Subcutaneous abdominal adipose tissue (tissue), 5 donors: ENCODE data around the gene DSG4.

Experiments
- H3K27ac ChIP-seq: one replicate; pipeline ENCODE4 v1.7.0; 2013; ENCODE audit warnings: low read depth, mild to moderate bottlenecking, inconsistent platforms, low read length, moderate library complexity
- H3K27me3 ChIP-seq, 5 donors: one replicate each; pipeline ENCODE4 v1.7.0; 2013; ENCODE audit warnings: low read length in 5 of 5, inconsistent platforms in 1 of 5; ENCODE audit not compliant: control insufficient read depth in 5 of 5, insufficient read depth in 4 of 5
- H3K36me3 ChIP-seq, 5 donors: one replicate each; pipeline ENCODE4 v1.7.0; 2013; ENCODE audit warnings: low read length in 5 of 5; ENCODE audit not compliant: control insufficient read depth in 5 of 5, insufficient read depth in 5 of 5
- H3K4me1 ChIP-seq, 5 donors: one replicate each; pipeline ENCODE4 v1.7.0; 2013; ENCODE audit warnings: low read length in 5 of 5, mild to moderate bottlenecking in 3 of 5, moderate library complexity in 1 of 5; ENCODE audit not compliant: control insufficient read depth in 5 of 5, insufficient read depth in 5 of 5
- H3K4me3 ChIP-seq, 5 donors: one replicate each; pipeline ENCODE4 v1.7.0; 2013; ENCODE audit warnings: low read length in 5 of 5, low read depth in 1 of 5
- H3K9ac ChIP-seq, 5 donors: one replicate each; pipeline ENCODE4 v1.7.0; 2013; ENCODE audit warnings: low read length in 5 of 5, mild to moderate bottlenecking in 4 of 5, moderate library complexity in 3 of 5
- H3K9me3 ChIP-seq, 5 donors: one replicate each; pipeline ENCODE4 v1.7.0; 2013; ENCODE audit warnings: low read length in 5 of 5; ENCODE audit not compliant: control insufficient read depth in 5 of 5
- donor health status: healthy.
- donor health status: healthy.
- donor health status: healthy.
- donor health status: healthy.
- donor health status: healthy.

DSG4 gene

GRCh38 chr18:31403409-31403808 is 26.8 kb downstream of the DSG4 start:
- H3K36me3 ChIP-seq, result no peaks in the 10 kb centered on the region
- peaks cover 0 to 11% (median 3%) of the 10 kb centered on the region in 5 donors for H3K4me1 ChIP-seq
- no peak overlapping the region for H3K9ac ChIP-seq
- no peaks in the 10 kb centered on the region for H3K9me3 ChIP-seq
- no peaks in the 10 kb centered on the region for H3K27me3 ChIP-seq
- no peak overlapping the region for H3K27ac ChIP-seq
- H3K4me3 ChIP-seq, result no peak overlapping the region

DNA sequence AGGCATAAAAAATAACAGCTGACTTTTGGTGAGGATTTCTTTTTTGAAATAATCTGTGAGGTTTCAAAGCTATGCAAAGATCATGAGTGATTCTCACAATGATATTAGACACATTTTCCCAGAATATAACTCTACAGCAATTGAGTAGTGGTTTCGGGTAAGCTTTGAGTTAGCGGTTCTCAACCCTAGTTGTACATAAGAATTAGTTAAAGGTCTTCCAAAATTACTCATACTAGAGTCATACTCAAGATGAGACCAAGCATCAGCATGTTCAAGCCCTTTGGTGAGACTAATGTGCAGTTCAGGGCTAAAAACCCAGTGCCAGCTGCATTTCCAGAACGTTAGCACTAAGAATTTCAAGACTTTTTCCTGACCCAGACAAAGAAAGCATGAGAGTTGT is 31.1 kb downstream of the DSG4 start:
- no peak overlapping the region for H3K9ac ChIP-seq
- H3K9me3 ChIP-seq, result peaks cover 0 to 6% (median 0%) of the 10 kb centered on the region in 5 donors
- no peaks in the 10 kb centered on the region for H3K36me3 ChIP-seq
- no peak overlapping the region for H3K4me3 ChIP-seq
- peaks cover 0 to 2% (median 0%) of the 10 kb centered on the region in 5 donors for H3K27me3 ChIP-seq
- H3K4me1 ChIP-seq, result no peaks in the 10 kb centered on the region
- H3K27ac ChIP-seq, result no peak overlapping the region

DNA sequence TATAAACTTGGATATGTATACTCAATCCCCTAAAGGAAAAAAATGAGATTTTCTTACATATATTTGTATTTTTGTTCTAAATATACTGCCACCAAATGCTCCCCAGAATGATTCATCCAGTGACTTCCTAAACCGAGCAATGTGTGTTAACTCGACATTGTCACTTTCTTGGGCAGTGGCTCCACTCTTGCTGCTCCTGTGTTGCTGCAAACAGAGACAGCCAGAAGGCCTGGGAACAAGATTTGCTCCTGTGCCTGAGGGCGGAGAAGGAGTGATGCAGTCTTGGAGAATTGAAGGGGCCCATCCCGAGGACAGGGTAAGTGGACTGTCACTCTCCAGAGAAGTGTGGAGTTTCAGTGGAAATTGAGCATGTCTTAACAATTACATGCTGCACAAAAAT is 32.7 kb downstream of the DSG4 start:
- H3K27ac ChIP-seq, result no peak overlapping the region
- no peak overlapping the region for H3K9ac ChIP-seq
- H3K4me1 ChIP-seq, result no peaks in the 10 kb centered on the region
- no peaks in the 10 kb centered on the region for H3K36me3 ChIP-seq
- H3K4me3 ChIP-seq, result no peak overlapping the region
- H3K27me3 ChIP-seq, result peaks cover 0 to 2% (median 0%) of the 10 kb centered on the region in 5 donors
- peaks cover 0 to 8% (median 0%) of the 10 kb centered on the region in 5 donors for H3K9me3 ChIP-seq

GRCh38 chr18:31410716-31411483 is 34.3 kb downstream of the DSG4 start:
- no peak overlapping the region for H3K4me3 ChIP-seq
- no peaks in the 10 kb centered on the region for H3K4me1 ChIP-seq
- no peak overlapping the region for H3K9ac ChIP-seq
- H3K27me3 ChIP-seq, result peaks cover 0 to 2% (median 0%) of the 10 kb centered on the region in 5 donors
- no peaks in the 10 kb centered on the region for H3K36me3 ChIP-seq
- H3K27ac ChIP-seq, result no peak overlapping the region
- H3K9me3 ChIP-seq, result peaks cover 0 to 8% (median 3%) of the 10 kb centered on the region in 5 donors

DNA sequence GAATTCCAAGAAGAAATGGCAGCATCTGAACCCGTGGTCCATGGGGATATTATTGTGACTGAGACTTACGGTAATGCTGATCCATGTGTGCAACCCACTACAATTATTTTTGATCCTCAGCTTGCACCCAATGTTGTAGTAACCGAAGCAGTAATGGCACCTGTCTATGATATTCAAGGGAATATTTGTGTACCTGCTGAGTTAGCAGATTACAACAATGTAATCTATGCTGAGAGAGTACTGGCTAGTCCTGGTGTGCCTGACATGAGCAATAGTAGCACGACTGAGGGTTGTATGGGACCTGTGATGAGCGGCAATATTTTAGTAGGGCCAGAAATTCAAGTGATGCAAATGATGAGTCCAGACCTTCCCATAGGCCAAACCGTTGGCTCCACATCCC is 36.6 kb downstream of the DSG4 start:
- Histone ChIP-seq H3K9ac (no peak overlapping the region), H3K27me3 (peaks cover 0 to 2% (median 0%) of the 10 kb centered on the region in 5 donors), H3K4me3 (no peak overlapping the region), H3K4me1 (no peaks in the 10 kb centered on the region), H3K9me3 (peaks cover 0 to 8% (median 3%) of the 10 kb centered on the region in 5 donors), H3K36me3 (no peaks in the 10 kb centered on the region), H3K27ac (no peak overlapping the region)

DNA sequence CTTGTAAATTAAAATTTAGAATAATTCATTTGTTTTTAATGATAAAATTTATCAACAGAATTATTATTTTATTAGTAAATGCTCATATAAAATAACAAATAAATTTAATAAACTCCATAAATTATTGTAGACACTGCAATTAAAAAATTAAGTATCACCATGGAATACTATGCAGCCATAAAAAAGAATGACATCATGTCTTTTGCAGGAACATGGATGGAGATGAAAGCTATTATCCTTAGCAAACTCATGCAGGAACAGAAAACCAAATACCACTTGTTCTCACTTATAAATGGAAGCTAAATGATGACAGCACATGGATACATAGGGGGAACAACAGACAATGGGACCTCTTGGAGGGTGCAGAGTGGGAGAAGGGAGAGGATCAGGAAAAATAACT is 41.3 kb downstream of the DSG4 start:
- Histone ChIP-seq H3K9me3 (peaks cover 0 to 4% (median 2%) of the 10 kb centered on the region in 5 donors), H3K27me3 (no peaks in the 10 kb centered on the region), H3K9ac (no peak overlapping the region), H3K4me1 (no peaks in the 10 kb centered on the region), H3K27ac (no peak overlapping the region), H3K36me3 (no peaks in the 10 kb centered on the region), H3K4me3 (no peak overlapping the region)

DNA sequence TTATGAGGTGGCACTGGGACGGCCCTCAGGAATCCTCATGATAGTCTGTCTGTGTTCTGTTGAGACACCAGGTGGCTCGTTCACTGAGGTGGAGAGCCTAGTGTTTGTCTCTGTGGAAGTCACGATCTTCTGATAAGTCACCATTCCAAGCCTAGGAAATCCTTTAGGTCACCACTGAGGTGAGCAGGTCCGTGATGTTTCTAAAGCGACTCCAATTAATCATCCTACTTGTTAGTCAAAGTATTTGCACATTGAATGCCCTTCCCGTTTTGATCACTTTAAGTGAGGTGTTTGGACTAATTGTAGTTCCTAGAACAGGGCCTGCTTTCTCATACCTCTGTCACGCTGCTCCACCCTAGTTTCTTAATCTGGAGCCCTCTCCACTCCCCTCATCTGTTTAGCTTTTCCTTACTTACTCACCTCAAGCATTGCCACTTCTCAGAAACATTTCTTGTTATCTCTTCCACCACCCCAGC is 42.9 kb downstream of the DSG4 start:
- no peaks in the 10 kb centered on the region for H3K36me3 ChIP-seq
- H3K9ac ChIP-seq, result no peak overlapping the region
- peaks cover 0 to 4% (median 2%) of the 10 kb centered on the region in 5 donors for H3K9me3 ChIP-seq
- no peak overlapping the region for H3K27ac ChIP-seq
- no peak overlapping the region for H3K4me3 ChIP-seq
- H3K4me1 ChIP-seq, result no peaks in the 10 kb centered on the region
- H3K27me3 ChIP-seq, result no peaks in the 10 kb centered on the region

- no peak overlapping the region for H3K27ac ChIP-seq
- no peaks in the 10 kb centered on the region for H3K36me3 ChIP-seq
- no peaks in the 10 kb centered on the region for H3K27me3 ChIP-seq
- no peak overlapping the region for H3K4me3 ChIP-seq
- H3K4me1 ChIP-seq, result no peaks in the 10 kb centered on the region
- H3K9ac ChIP-seq, result no peak overlapping the region
- H3K9me3 ChIP-seq, result peaks cover 0 to 4% (median 2%) of the 10 kb centered on the region in 5 donors
Measured at GRCh38 chr18:31420032-31420431, 43.5 kb downstream of the DSG4 start.

- no peaks in the 10 kb centered on the region for H3K4me1 ChIP-seq
- H3K9ac ChIP-seq, result no peak overlapping the region
- H3K9me3 ChIP-seq, result peaks cover 0 to 3% (median 2%) of the 10 kb centered on the region in 5 donors
- no peak overlapping the region for H3K27ac ChIP-seq
- no peak overlapping the region for H3K4me3 ChIP-seq
- H3K27me3 ChIP-seq, result no peaks in the 10 kb centered on the region
- no peaks in the 10 kb centered on the region for H3K36me3 ChIP-seq
Measured at GRCh38 chr18:31420524-31420923, 43.9 kb downstream of the DSG4 start.

DNA sequence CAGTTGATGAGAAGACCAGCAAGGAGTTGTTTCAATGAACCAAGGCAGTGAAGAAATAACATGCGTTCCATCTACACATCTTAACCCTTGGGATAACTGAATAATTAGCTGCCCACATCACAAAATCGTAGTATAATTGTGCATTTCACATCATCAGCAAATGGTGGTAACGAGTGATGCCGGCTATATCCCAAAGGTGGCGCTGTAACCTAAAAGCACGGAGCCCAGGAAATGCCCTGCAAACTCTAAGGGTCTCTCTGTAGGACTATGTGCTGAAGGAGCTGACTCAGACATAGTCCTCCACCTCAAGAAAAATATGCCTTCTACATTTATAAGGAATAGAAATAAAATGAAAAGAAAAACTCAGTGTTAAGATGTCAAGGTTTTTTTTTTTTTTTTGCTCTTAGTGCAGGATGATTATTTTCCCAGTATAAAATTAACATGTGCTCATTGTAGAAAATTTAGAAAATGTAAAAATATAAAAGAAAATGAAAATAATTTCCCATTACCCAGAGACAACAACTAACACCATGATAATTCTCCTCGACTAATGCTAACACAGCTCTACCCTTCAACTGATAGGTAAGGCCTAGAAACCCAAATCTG is 47.9 kb downstream of the DSG4 start:
- H3K36me3 ChIP-seq, result no peaks in the 10 kb centered on the region
- no peak overlapping the region for H3K9ac ChIP-seq
- H3K27me3 ChIP-seq, result peaks cover 0 to 2% (median 0%) of the 10 kb centered on the region in 5 donors
- no peaks in the 10 kb centered on the region for H3K4me1 ChIP-seq
- no peak overlapping the region for H3K27ac ChIP-seq
- no peak overlapping the region for H3K4me3 ChIP-seq
- peaks cover 0 to 2% (median 0%) of the 10 kb centered on the region in 5 donors for H3K9me3 ChIP-seq
